H54 (cell line): ENCODE results near the gene QPRT.
"Not testable (repeated sequence)": the region's sequence is repeated elsewhere in the genome, so short reads cannot be mapped to it uniquely, and the experiment has no call there.

Experiments
- DNase-seq: peaks from one replicate; pipeline ENCODE4 v3.0.0; 2011; ENCODE audit warnings: low spot score, mixed read lengths; ENCODE audit not compliant: insufficient read length
- FAIRE-seq: peaks from 3 replicates; lab custom pipeline; 2011; peaks lifted over from hg19 to GRCh38; lab: Jason Lieb, UNC
- POLR2A ChIP-seq: IDR thresholded peaks from 2 replicates; pipeline ENCODE4 v1.6.1; 2011; ENCODE audit warnings: low read depth, mild to moderate bottlenecking, low read length

Gene QPRT

DNA sequence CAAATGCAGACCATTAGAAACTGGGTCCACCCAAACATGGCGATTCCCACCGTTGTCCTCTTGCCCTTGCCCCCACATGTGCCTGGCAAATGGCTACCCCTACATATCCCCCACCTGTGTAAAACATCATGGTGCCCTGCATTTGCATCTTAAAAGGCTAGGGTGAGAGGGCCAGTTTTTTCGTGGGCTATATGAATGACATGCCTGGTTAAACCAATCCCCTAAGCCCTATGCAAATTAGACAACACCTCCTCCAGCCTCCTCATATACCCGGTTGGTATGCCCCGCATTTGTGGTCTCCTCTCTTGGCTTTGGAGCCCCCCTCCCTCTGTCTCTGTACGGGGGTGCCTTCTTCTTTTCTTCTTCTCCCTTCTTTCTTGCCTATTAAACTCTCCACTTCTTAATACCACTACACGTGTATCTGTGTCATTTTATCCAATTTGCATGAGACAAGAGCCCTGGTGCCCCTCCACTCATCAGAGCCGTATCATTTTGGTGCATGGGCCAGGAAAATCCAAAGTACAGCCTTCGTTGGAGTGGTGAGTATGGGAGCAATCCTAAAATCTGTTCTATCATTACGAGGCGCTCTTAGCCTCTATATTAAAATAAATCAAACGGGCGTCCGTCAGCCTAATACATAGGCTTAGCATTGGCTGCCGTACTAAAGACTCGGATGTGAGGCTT, 30.1 kb downstream of the QPRT start:
- FAIRE-seq (no peak), DNase-seq (no peak)
- no peak for TF ChIP-seq POLR2A

- not testable (repeated sequence) for DNase-seq, FAIRE-seq
Measured at GRCh38 chr16:29709657-29710056, 30.7 kb downstream of the QPRT start.

DNA sequence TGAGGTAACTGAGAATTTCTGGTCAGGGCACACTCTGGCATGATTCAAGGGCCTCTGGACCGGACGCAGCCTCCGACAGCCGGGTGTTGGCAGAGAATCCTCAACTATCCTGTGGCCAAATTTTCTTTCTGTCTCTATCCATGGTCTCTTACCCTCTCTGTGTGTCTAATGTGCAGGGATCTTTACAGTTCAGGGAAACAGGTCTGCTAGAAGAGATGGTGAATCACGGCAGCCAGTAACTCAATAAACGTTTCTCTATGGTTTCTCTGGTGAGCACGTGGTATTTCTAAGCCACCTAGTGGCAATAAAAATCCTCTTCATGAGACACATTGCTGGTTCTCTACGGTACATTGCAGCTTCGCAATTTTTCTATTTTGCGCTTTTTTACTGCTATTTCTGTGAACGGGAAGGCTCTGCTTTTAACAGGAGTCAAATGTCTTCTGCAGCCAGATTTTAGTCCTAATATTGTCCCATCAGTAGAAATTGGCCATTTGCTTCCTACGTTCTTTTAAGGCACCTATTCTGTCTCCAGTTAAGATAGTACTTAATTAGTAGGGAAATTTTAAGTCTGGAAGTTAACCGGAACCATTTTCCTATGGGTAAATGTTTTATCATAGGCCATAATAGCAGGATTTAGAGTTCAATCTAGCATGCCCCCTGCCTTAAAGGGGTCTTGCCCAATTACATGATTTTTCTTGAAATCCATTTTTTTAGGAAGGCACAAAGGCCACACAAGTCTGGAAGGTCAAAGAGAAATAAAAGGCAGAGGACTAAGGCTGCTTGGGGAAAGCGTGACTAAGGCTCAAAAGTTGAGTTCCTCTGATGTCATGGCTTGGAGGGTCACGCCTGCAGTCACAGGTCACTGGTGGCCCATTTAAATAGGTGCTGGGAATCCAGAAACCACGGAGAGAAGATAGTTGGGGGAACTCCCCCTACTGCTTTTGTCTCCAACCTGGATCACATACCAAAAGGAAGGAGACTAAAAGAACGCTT, 31.5 kb downstream of the QPRT start:
- peak; percentile 87 for FAIRE-seq
- no peak for TF ChIP-seq POLR2A
- peak; percentile 45 for DNase-seq

- TF ChIP-seq POLR2A: no peak
- DNase-seq: no peak
- FAIRE-seq: no peak
Measured at GRCh38 chr16:29712809-29713208, 33.8 kb downstream of the QPRT start.

- FAIRE-seq: no peak
- no peak for DNase-seq
- TF ChIP-seq POLR2A: no peak
Measured at GRCh38 chr16:29714396-29714795, 35.4 kb downstream of the QPRT start.

DNA sequence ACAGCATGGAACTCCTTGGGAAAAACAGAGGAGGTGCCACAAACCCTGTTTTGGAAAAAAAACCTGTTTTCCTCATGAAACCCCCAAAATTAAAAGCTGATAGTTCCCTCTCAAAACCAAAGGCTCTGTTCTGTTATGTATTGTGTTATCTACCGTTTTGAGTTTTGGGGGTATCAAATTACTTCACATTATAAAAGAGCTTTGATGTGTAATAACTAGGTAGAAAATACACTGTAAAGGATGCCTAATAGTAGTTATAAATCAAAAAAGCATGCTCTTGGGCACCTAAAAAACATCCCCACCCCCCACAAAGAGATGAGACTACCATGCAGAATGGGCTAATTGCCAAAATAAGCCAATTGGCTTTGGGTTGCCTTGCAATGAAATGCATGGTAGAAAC, 36.0 kb downstream of the QPRT start:
- DNase-seq (no peak), FAIRE-seq (no peak)
- TF ChIP-seq POLR2A: no peak

GRCh38 chr16:29717113-29717512, 38.1 kb downstream of the QPRT start:
- FAIRE-seq: no peak
- no peak for TF ChIP-seq POLR2A
- DNase-seq: no peak

DNA sequence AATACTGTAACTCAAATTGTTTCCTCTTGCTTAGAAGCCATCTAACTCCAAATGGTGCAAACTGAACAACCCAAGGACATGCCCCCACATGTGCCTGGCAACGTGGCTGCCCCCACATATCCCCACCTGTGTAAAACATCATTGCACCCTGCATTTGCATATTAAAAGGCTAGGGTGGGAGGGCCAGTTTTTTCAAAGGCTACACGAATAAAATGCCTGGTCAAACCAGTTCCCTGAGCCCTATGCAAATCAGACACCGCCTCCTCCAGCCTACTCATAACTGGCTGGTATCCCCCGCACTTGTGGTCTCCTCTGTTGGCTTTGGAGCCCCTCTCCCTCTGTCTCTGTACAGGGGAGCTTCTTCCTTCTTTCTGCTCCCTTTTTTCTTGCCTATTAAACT, 40.1 kb downstream of the QPRT start:
- TF ChIP-seq POLR2A: no peak
- FAIRE-seq (no peak), DNase-seq (no peak)

DNA sequence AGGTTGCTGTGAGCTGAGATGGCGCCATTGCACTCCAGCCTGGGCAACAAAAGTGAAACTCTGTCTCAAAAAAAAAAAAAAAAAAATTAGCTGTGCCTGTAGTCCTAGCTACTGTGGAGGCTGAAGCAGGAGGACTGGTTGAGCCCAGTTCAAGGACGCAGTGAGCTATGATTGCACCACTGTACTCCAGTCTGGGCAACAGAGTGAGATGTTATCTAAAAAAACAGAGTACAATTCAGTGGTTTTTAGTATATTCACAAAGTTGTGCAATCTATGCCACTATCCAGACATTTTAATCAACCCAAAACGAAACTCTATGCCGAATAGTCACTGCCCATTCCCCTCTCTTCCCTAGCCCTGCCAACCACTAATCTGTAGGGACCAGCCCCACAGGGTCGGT, 41.7 kb downstream of the QPRT start:
- TF ChIP-seq POLR2A: no peak
- no peak for FAIRE-seq
- no peak for DNase-seq

- not testable (repeated sequence) for DNase-seq
Measured at GRCh38 chr16:29721167-29721879, 42.3 kb downstream of the QPRT start.

GRCh38 chr16:29726845-29727377, 47.9 kb downstream of the QPRT start:
- no peak for FAIRE-seq
- no peak for DNase-seq
- TF ChIP-seq POLR2A: no peak

More at GRCh38 chr16:29721167-29721879, 42.3 kb downstream of the QPRT start:
- not testable (repeated sequence) for FAIRE-seq

DNA sequence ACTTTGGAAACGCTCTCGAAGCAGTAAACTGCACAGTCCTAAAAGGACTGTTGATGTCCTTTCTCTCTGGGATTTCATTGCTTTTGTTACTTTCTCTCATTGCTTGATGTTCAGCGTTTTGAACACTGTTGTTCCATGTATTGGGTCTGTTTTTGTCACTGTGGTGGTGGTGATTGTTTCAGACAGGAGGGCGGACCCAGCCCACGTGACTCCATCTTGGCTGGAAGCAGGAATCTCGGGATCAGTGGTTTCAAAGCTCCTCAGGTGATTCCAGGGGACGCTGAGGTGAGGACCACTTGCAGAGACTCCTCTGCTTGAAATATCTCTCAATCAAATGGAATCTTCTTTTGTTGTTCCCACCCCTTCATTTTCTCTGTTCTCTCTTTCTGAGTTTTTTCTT, 48.5 kb downstream of the QPRT start:
- DNase-seq (no peak), FAIRE-seq (no peak)
- TF ChIP-seq POLR2A: no peak

DNA sequence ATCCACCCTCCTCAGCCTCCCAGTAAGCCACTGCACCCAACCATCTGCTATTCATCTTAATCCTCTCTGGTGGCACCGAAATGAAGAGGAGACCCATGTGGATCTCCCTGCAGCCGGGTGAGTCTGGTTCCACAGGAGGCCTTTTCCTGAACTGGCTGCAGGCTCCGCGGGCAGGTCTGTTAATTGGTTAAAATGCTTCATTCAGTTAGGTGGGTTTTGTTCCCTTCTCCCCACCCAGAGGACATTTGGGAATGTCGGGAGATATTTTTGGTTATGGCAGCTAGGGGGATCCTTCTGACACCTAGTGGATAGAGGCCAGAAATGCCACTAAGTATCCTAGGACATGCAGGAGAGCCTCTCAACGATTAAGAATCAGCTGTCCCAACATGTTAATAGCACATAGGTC, 50.1 kb downstream of the QPRT start:
- no peak for TF ChIP-seq POLR2A
- FAIRE-seq: peak; percentile 83
- DNase-seq: peak; percentile 44

GRCh38 chr16:29730649-29731048, 51.7 kb downstream of the QPRT start:
- no peak for TF ChIP-seq POLR2A
- FAIRE-seq (no peak), DNase-seq (no peak)

- FAIRE-seq, DNase-seq: not testable (repeated sequence)
Measured at GRCh38 chr16:29731768-29732601, 53.0 kb downstream of the QPRT start.
